Measurements from ENCODE around the gene PATJ.
"Not testable (repeated sequence)": the region's sequence is repeated elsewhere in the genome, so short reads cannot be mapped to it uniquely, and the experiment has no call there.

The PATJ gene

DNA sequence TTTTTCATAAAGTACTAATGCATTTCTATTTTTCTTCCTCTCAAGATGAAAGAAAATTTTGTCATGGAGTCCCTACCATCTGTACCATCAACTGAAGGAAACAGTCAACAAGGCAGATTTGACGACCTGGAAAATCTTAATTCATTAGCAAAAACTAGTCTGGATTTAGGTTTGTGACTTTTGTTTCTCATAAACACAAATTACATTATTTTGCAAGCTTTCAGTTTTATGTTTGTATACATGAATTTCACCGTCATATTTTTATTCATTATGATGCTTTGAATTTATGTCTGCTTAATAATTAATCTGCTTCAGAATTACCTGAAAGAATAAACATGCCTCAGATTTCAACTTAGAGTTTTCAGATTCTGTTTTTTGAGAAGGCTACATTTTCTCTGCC, 132.9 kb downstream of the PATJ start:
- TF ChIP-seq, protein P1, sequence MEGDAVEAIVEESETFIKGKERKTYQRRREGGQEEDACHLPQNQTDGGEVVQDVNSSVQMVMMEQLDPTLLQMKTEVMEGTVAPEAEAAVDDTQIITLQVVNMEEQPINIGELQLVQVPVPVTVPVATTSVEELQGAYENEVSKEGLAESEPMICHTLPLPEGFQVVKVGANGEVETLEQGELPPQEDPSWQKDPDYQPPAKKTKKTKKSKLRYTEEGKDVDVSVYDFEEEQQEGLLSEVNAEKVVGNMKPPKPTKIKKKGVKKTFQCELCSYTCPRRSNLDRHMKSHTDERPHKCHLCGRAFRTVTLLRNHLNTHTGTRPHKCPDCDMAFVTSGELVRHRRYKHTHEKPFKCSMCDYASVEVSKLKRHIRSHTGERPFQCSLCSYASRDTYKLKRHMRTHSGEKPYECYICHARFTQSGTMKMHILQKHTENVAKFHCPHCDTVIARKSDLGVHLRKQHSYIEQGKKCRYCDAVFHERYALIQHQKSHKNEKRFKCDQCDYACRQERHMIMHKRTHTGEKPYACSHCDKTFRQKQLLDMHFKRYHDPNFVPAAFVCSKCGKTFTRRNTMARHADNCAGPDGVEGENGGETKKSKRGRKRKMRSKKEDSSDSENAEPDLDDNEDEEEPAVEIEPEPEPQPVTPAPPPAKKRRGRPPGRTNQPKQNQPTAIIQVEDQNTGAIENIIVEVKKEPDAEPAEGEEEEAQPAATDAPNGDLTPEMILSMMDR (IDR thresholded peaks at IDR 0.05; ENCODE audit: extremely low read depth, insufficient read depth, missing control alignments): no peak
- DNase-seq (ENCODE audit: low spot score): no peak
- in situ Hi-C loops (cut with MboI; ENCODE audit: low pct_unique_long_range_greater_than_20kb, low sequenced_read_pairs, unreplicated experiment): no loop called here

DNA sequence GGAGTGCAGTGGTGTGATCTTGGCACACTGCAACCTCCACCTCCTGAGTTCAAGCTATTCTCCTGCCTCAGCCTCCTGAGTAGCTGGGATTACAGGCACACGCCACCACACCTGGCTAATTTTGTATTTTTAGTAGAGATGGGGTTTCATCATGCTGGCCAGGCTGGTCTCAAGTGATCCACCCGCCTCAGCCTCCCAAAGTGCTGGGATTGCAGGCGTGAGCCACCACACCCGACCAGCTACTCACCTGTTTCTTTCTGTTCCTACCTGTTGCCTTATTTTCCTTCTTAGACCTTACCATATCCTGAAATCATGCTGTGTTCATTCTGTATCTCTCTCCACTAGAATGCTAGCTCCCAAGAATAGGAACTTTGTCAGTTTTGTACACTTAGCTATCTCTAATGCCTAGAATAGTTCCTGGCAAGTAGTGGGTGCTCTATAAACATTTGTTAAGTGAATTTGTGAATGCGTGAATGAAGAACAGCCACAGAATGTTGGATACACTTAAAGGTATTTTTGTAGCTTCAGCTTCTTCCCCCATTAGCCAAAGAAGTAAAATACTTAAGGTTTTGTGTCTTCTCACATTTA, 137.7 kb downstream of the PATJ start:
- in situ Hi-C loops (cut with MboI; ENCODE audit: low pct_unique_long_range_greater_than_20kb, low sequenced_read_pairs, unreplicated experiment); DNase-seq (ENCODE audit: low spot score): not testable (repeated sequence)

DNA sequence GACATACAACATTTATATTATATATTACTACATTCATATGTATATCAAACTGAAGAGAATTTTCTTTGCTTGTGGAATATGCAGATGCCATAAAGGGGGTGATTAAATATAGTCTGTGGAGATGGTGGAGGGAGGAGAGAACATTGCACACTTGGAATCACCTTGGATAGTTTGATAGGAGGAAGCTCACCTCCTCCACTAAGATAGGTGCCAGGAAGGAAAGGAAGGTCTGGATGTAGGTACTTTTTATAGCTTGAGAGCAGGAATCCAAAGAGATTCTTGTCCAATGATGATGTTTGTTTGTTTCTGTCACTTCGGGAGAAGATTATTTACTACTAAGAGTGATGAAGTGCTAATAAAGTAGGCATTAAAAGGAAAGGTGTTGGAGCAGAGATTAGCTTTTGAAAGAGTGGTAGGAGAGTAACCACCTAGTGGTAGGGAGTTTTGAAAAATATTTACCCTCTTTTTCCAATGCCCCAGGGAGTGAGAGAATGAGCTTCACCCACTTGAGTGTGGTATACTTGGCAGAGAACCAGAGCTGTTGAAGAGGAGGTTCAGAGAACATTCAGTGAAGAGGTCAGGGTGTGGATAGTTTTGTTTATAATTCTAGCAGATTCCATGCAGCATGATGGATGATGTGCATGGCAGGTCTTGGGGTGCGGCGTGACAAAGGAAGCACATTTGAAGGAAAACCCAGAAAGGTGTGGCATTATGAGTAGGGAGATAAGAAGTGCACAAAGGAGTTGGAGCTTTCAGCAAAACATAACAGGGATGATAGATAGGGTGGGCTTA, 145.0 kb downstream of the PATJ start:
- in situ Hi-C loops (cut with MboI; ENCODE audit: low pct_unique_long_range_greater_than_20kb, low sequenced_read_pairs, unreplicated experiment): no loop called here
- no peak for DNase-seq (ENCODE audit: low spot score)
- TF ChIP-seq, protein P1 (IDR thresholded peaks at IDR 0.05; ENCODE audit: extremely low read depth, insufficient read depth, missing control alignments): no peak

DNA sequence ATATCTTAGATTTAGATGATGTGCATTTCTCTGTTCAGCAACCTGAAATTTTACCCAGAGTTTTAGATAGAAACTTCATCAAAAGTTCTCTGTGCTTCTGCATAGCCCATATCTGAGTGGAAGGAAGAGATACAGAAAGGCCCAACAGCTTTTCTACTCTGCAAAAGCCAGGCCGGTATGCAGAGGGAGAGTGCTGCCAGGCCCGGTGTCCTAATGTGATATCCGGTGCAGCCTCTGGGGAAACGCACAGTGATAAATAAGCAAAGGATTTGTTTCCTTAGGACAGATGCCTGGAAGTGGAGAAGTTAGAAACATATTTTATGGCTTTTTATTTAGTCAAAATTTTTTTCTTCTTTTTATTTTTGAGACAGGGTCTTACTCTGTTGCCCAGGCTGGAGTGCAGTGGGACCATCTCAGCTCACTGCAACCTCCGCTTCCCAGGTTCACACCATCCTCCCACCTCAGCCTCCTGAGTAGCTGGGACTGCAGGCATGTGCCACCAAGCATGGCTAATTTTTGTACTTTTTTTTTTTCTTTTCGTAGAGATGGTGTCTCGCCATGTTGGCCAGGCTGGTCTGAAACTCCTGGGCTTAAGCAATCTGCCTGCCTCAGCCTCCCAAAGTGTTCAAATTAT, 145.8 kb downstream of the PATJ start:
- no peak for DNase-seq (ENCODE audit: low spot score)
- in situ Hi-C loops (cut with MboI; ENCODE audit: low pct_unique_long_range_greater_than_20kb, low sequenced_read_pairs, unreplicated experiment): no loop called here

DNA sequence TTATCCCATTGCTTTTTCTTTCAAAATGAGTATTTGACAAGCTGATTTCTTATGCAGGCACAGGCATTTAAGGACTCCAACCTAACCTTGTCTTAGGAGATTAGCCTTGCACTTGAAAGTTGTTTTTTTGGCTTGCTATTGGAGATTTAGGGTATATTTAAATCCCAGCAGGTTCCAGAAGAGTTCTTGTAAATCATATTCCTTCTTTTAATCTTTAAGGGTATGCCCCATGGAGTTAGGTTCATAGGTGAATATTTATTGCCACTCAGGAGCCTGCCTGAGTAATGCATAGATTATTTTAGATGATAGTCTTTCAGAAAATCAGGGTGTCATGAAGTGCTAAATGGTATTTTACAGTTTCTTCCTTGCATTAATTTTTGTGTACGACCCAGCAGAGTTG, 146.5 kb downstream of the PATJ start:
- DNase-seq (ENCODE audit: low spot score): no peak
- TF ChIP-seq, protein P1 (IDR thresholded peaks at IDR 0.05; ENCODE audit: extremely low read depth, insufficient read depth, missing control alignments): no peak
- in situ Hi-C loops (cut with MboI; ENCODE audit: low pct_unique_long_range_greater_than_20kb, low sequenced_read_pairs, unreplicated experiment): no loop called here

More for the DNA sequence above, 145.8 kb downstream of the PATJ start:
- TF ChIP-seq, protein P1 (IDR thresholded peaks at IDR 0.05; ENCODE audit: extremely low read depth, insufficient read depth, missing control alignments): no peak

DNA sequence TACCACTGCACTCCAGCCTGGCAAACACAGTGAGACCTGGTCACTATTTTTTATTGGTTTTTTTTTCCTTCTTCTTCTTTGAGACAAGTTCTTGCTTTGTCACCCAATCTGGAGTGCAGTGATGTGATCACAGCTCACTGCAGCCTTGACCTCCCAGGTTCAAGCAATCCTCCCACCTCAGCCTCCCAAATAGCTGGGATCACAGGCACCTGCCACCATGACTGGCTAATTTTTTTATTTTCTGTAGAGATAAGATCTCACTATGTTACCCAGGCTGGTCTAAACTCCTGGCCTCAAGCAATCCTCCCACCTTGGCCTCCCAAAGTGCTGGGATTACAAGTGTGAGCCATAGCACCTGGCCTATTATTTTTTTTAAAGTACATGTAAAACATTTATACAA, 148.2 kb downstream of the PATJ start:
- in situ Hi-C loops (cut with MboI; ENCODE audit: low pct_unique_long_range_greater_than_20kb, low sequenced_read_pairs, unreplicated experiment); DNase-seq (ENCODE audit: low spot score): not testable (repeated sequence)

DNA sequence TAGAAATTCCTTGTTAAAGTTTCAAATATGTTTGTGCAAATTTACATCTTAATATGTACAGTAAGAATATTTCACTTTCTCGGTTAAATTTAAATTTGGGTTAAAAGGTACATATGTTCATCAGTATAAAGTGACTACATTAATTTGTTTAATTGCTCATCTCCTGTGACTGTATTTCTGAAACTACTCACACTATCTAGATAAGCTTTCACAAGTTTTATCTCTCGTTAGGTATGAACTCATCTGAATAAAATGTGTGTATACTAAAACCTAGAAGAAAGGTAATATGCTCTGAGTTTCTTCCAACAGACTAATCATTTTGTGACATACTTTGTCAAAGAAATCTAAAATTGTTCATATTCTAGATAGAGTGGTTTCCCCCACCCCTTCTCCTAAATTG, 150.7 kb downstream of the PATJ start:
- DNase-seq (ENCODE audit: low spot score): no peak
- in situ Hi-C loops (cut with MboI; ENCODE audit: low pct_unique_long_range_greater_than_20kb, low sequenced_read_pairs, unreplicated experiment): no loop called here
- TF ChIP-seq, protein P1 (IDR thresholded peaks at IDR 0.05; ENCODE audit: extremely low read depth, insufficient read depth, missing control alignments): no peak

DNA sequence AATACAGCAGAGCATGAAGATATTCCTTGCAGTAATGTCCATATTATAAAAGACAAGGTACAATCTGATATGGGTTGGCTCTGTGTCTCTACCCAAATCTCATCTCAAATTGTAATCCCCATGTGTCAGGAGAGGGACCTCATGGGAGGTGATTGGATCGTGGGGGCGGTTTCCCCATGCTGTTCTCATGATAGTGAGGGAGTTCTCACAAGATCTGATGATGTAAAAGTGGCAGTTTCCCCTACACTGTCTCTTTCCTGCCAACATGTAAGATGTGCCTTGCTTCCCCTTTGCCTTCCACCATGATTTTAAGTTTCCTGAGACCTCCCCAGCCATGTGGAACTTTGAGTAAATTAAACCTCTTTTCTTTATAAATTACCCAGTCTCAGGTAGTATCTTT, 152.0 kb downstream of the PATJ start:
- DNase-seq (ENCODE audit: low spot score); in situ Hi-C loops (cut with MboI; ENCODE audit: low pct_unique_long_range_greater_than_20kb, low sequenced_read_pairs, unreplicated experiment): not testable (repeated sequence)
